Activated CD4-positive, alpha-beta memory T cell treated with anti-CD3 and anti-CD28 coated beads for 36 hours (primary cell): ENCODE data around the gene CARD9. TPM values are rescaled to one million over a fixed set of nuclear protein-coding genes. Genes with fewer than 3 reads are reported as not detected.

Source experiments
- CTCF ChIA-PET: fragments of 350-600 bp; sonication (Branson Sonifier 250); formaldehyde crosslinking; loops from one replicate; lab custom pipeline; 2021; ENCODE audit warnings: antibody characterized with exemption, inconsistent platforms; lab: Charles Lee
- POLR2A ChIA-PET: fragments of 350-600 bp; sonication (Branson Sonifier 250); formaldehyde crosslinking; loops from one replicate; lab custom pipeline; 2021; ENCODE audit warnings: antibody characterized with exemption; lab: Charles Lee
- DNase-seq: peaks from one replicate; pipeline ENCODE4 v3.0.0-alpha.2; 2020
- H3K27ac Mint-ChIP-seq: one replicate; pipeline ENCODE4 v1.8.0; 2021; ENCODE audit warnings: mixed read lengths
- H3K27me3 Mint-ChIP-seq: one replicate; pipeline ENCODE4 v1.8.0; 2021; ENCODE audit warnings: mixed read lengths
- H3K36me3 Mint-ChIP-seq: one replicate; pipeline ENCODE4 v1.8.0; 2021; ENCODE audit warnings: mixed read lengths
- H3K4me1 Mint-ChIP-seq: one replicate; pipeline ENCODE4 v1.8.0; 2021; ENCODE audit warnings: low read depth, mixed read lengths
- H3K4me3 Mint-ChIP-seq: one replicate; pipeline ENCODE4 v1.8.0; 2021; ENCODE audit warnings: mild to moderate bottlenecking, mixed read lengths
- H3K9me3 Mint-ChIP-seq: one replicate; pipeline ENCODE4 v1.8.0; 2021; ENCODE audit warnings: mixed read lengths
- intact Hi-C: fragments of 100-400 bp; cut with micrococcal nuclease; formaldehyde crosslinking; loops from one replicate; pipeline ENCODE4 v1.15.1; 2023
- total RNA-seq, 2 experiments: library from RNA; stranded (reverse); gene quantifications; one replicate each; pipeline ENCODE4 v1.2.3, GENCODE V29; 2021

The CARD9 gene
- total RNA-seq, 2 experiments from 2014 or later: 1.4 to 2.4 TPM

- H3K36me3 Mint-ChIP-seq: no peaks in the 10 kb centered on the region
- ChIA-PET POLR2A (no interaction called here), CTCF (no interaction called here)
- DNase-seq: no peak
- no peaks in the 10 kb centered on the region for H3K27me3 Mint-ChIP-seq
- H3K27ac Mint-ChIP-seq: no peak overlapping the region
- no peaks in the 10 kb centered on the region for H3K9me3 Mint-ChIP-seq
- H3K4me3 Mint-ChIP-seq: no peak overlapping the region
- intact Hi-C loops: no loop called here
- H3K4me1 Mint-ChIP-seq: peaks cover 4% of the 10 kb centered on the region
These were observed 40.0 kb downstream of the CARD9 start for GRCh38 chr9:136333486-136333885.

DNA sequence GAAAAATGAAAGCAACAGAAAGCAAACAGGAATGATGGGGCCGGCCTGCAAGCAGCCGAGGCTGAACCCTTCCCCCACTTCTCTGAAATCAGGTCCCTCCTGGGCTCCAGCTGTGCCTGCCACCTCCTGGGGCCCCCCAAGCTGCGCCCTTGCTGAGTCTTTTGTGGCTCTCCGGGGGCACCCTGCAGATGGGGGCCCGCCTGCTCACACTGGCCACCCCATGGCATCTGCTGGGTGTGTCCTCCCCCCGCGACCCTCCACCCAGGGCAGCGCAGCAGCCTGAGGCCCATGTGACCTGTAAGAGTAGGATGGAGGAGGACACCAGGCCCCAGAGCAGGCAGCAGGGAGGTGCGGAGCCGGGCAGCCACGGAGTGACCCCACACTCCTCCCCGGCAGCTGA lies 40.4 kb downstream of the CARD9 start:
- H3K4me1 Mint-ChIP-seq: peaks cover 4% of the 10 kb centered on the region
- no peak overlapping the region for H3K4me3 Mint-ChIP-seq
- H3K27ac Mint-ChIP-seq: no peak overlapping the region
- H3K9me3 Mint-ChIP-seq: no peaks in the 10 kb centered on the region
- intact Hi-C loops: no loop called here
- H3K36me3 Mint-ChIP-seq: no peaks in the 10 kb centered on the region
- DNase-seq: no peak
- POLR2A ChIA-PET: no interaction called here
- CTCF ChIA-PET: no interaction called here
- H3K27me3 Mint-ChIP-seq: no peaks in the 10 kb centered on the region

DNA sequence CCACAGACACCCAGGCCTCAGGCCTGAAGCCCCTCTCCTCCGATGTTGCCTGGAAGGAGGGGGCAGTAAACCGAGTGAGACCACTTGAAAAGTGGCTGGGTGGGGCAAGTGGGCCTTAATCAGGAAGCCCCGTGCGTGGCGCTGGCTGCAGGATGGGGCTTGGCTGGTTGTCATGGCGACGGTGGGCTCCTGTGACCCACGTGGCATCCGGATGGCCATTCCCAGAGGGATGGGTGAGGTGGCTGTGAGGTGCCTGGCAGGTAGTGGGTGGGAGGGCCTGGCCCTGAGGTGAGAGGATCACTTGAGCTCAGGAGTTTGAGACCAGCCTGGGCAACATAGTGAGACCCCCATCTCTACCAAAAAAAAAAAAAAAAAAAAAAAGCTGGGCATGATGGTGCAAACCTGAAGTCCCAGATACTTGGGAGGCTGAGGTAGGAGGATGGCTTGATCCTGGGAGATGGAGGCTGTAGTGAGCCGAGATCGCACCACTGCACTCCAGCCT lies 40.9 kb downstream of the CARD9 start:
- H3K4me1 Mint-ChIP-seq: peaks cover 4% of the 10 kb centered on the region
- DNase-seq: no peak
- no peaks in the 10 kb centered on the region for H3K36me3 Mint-ChIP-seq
- no peak overlapping the region for H3K4me3 Mint-ChIP-seq
- POLR2A ChIA-PET: no interaction called here
- H3K9me3 Mint-ChIP-seq: no peaks in the 10 kb centered on the region
- intact Hi-C loops: no loop called here
- CTCF ChIA-PET: interaction anchor here (0.6 kb wide), 1 partner anchor 763 kb away, joined by 3 read pairs; no protein-coding TSS in a partner anchor
- no peaks in the 10 kb centered on the region for H3K27me3 Mint-ChIP-seq
- H3K27ac Mint-ChIP-seq: no peak overlapping the region

DNA sequence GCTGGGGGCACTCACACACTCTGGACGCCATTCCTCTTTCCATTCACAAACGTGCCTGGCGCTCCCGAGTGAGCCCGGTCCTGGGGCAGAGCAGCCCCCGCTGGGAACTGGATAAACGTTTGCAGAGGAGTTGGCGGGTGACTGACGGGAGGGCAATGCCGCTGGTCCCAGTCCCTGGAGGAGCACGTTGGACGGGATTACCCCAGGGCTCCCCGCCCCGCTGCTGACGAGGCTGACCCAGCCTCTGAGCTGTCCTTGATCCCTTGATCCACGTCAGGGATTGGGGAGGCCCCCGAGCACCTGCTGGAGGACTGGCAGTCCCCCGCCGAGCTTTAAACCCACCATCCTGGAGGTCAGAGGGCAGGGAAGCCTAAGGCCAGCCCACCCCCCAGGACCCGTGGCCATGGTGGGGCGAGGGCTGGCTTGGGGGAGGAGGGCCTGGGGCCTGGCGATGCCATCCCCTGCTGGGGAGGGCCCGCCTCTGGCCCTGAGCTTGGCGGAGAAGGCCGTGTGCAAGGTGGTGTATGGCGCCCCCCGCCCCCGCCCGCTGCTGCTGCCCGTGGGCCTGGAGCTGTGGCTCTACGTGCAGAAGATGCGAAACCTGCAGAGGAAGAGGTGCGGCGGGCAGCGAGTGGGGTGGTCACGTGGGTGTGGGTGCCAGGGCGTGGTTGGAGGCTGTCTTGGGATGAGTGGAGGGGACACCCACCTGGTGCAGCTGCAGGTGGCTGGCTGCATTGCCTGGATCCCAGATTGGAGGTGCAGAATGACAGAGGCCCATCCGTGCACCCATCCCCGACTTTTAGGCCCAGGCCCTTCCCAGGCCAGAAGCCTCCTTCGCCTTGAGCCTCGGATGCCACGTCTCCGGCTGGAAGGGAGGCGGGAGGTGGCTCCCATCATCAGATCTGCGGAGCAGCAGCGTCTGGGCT lies 41.6 kb downstream of the CARD9 start:
- H3K36me3 Mint-ChIP-seq: no peaks in the 10 kb centered on the region
- no peak for DNase-seq
- POLR2A ChIA-PET: no interaction called here

DNA sequence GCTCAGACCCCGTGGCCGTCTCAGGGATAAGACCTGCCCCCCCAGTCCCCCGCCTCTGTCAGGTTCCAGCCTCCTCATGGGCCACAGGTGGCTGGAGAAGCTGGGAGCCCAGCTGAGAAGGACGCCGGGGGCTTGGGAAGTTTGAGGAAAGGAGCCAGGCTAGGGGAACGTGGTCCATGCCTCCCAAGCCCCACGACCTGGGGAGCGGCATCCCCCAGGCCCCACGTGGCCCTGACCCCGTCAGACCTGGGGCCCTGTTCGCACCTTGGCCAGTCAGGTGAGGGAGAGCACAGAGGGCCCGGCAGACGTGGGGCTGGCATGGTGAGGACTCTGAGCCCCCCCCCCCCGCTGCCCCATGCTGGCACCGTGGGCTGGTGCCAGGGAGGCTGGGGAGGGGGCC lies 42.4 kb downstream of the CARD9 start:
- H3K27ac Mint-ChIP-seq: no peak overlapping the region
- intact Hi-C loops: no loop called here
- H3K4me1 Mint-ChIP-seq: peaks cover 4% of the 10 kb centered on the region
- POLR2A ChIA-PET: no interaction called here
- no peak overlapping the region for H3K4me3 Mint-ChIP-seq
- no peak for DNase-seq
- no peaks in the 10 kb centered on the region for H3K9me3 Mint-ChIP-seq
- CTCF ChIA-PET: no interaction called here
- no peaks in the 10 kb centered on the region for H3K36me3 Mint-ChIP-seq
- H3K27me3 Mint-ChIP-seq: no peaks in the 10 kb centered on the region

More for the DNA sequence above, 41.6 kb downstream of the CARD9 start:
- CTCF ChIA-PET: interaction anchor here (0.6 kb wide), 1 partner anchor 764 kb away, joined by 3 read pairs; no protein-coding TSS in a partner anchor
- Mint-ChIP-seq H3K27me3 (no peaks in the 10 kb centered on the region), H3K4me1 (peaks cover 4% of the 10 kb centered on the region), H3K27ac (no peak overlapping the region), H3K9me3 (no peaks in the 10 kb centered on the region), H3K4me3 (no peak overlapping the region)
- intact Hi-C loops: no loop called here

DNA sequence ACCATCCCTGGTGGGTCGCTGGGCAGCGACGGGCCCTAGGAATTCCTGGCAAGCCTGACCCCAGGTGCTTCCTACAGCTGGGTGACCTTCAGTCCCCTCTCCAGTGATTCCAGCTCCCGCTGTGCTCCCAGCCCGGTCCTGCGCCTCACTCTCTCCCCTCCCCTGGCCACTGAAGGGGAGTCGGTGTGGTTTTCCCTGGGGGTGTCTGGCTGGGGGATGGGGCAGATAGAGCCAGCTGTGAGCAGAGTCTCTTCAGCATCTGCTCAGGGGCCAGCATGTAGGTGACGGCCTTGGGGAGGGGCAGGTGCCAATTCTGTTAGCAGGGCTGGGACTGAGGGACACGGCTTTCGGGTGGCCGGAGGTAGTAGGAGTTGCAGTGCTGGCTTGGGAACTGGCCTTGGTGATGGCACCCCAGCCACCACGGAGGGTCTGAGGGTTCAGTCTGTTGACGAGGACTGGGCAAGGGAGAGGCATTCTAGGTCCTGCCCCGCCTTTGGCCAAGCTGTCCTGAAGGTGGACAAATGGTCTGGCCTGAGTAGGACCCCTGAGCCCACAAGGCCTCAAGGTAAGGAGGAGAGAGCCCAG lies 43.0 kb downstream of the CARD9 start:
- intact Hi-C loops: no loop called here
- DNase-seq: no peak
- Mint-ChIP-seq H3K27me3 (no peaks in the 10 kb centered on the region), H3K4me3 (no peak overlapping the region), H3K27ac (no peak overlapping the region), H3K4me1 (peaks cover 4% of the 10 kb centered on the region), H3K9me3 (no peaks in the 10 kb centered on the region), H3K36me3 (no peaks in the 10 kb centered on the region)
- CTCF ChIA-PET: no interaction called here
- POLR2A ChIA-PET: no interaction called here

DNA sequence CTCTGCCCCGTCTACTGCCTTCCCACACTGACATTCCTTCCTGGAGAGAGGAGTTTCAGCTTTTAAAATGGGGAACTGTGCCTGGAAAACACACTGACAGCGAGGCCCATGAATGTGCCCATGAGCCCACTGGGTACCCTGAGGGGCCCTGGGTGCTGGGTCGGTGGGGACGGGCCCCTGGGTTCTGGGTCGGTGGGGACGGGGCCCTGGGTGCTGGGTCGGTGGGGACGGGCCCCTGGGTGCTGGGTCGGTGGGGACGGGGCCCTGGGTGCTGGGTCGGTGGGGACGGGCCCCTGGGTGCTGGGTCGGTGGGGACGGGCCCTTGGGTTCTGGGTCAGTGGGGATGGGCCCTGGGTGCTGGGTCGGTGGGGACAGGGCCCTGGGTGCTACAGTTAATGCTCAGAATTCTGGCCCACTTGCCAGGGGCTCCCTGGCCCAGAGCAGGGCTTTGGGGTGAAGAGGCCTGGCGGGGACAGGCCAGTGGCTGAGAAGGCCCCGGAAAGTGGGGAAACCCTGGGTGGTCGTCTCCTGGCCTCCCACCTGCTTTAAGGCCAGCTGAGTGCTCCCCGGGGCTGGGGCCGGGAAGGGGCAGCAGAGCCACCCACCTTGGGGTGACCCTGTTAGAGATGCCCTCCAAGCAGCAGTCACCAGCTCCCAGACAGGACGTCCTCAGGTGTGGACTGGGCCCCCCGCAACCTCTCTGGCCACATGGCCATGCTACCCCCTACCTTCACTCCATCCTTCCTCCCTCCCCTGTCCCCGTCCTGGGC lies 43.6 kb downstream of the CARD9 start:
- peaks cover 4% of the 10 kb centered on the region for H3K4me1 Mint-ChIP-seq
- no peak overlapping the region for H3K4me3 Mint-ChIP-seq
- H3K27ac Mint-ChIP-seq: no peak overlapping the region
- no peaks in the 10 kb centered on the region for H3K36me3 Mint-ChIP-seq
- intact Hi-C loops: no loop called here
- POLR2A ChIA-PET: no interaction called here
- H3K9me3 Mint-ChIP-seq: no peaks in the 10 kb centered on the region
- CTCF ChIA-PET: interaction anchor here (1.2 kb wide), 1 partner anchor 46 kb away, joined by 3 read pairs; no protein-coding TSS in a partner anchor
- no peak for DNase-seq
- no peaks in the 10 kb centered on the region for H3K27me3 Mint-ChIP-seq

GRCh38 chr9:136329211-136329627 lies 44.2 kb downstream of the CARD9 start:
- peaks cover 4% of the 10 kb centered on the region for H3K4me1 Mint-ChIP-seq
- H3K36me3 Mint-ChIP-seq: no peaks in the 10 kb centered on the region
- ChIA-PET POLR2A (no interaction called here), CTCF (interaction anchor here (1.2 kb wide), 1 partner anchor 46 kb away, joined by 3 read pairs; no protein-coding TSS in a partner anchor)
- no peaks in the 10 kb centered on the region for H3K27me3 Mint-ChIP-seq
- no peak overlapping the region for H3K27ac Mint-ChIP-seq
- intact Hi-C loops: no loop called here
- no peaks in the 10 kb centered on the region for H3K9me3 Mint-ChIP-seq
- no peak for DNase-seq
- H3K4me3 Mint-ChIP-seq: peak overlapping the region; percentile 35

DNA sequence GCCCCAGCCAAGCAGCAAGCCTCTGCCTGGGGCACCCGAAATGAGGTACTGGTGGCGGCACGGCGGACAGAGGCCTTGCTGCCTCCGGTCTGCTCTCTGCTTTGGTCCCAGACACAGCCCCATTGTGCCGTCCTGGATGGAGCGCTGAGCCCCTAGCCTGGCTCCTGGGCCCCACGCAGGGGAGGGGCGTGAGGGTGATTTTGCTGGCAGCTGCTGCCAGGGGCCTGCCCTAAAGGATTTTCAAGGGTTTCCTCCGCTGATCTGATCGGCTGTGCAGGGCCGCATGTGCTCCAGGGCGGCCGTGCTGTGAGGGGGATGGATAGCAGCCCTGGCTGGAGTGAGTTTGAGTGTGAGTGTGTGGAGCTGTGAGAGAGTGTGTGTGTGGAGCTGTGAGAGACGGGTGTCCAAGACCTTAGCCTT lies 44.8 kb downstream of the CARD9 start:
- Mint-ChIP-seq H3K27me3 (no peaks in the 10 kb centered on the region), H3K36me3 (no peaks in the 10 kb centered on the region), H3K4me1 (peaks cover 4% of the 10 kb centered on the region), H3K27ac (no peak overlapping the region), H3K9me3 (no peaks in the 10 kb centered on the region), H3K4me3 (peak overlapping the region; percentile 35)
- intact Hi-C loops: no loop called here
- ChIA-PET CTCF (interaction anchor here (1.2 kb wide), 1 partner anchor 45 kb away, joined by 3 read pairs; no protein-coding TSS in a partner anchor), POLR2A (no interaction called here)
- DNase-seq: no peak

GRCh38 chr9:136328011-136328621 lies 45.4 kb downstream of the CARD9 start:
- POLR2A ChIA-PET: interaction anchor here (1.5 kb wide), 1 partner anchor 35 kb away, joined by 4 read pairs; the partner anchor contains the start of gene DNLZ
- Mint-ChIP-seq H3K4me1 (peaks cover 4% of the 10 kb centered on the region), H3K27me3 (no peaks in the 10 kb centered on the region), H3K9me3 (no peaks in the 10 kb centered on the region), H3K27ac (no peak overlapping the region), H3K36me3 (no peaks in the 10 kb centered on the region), H3K4me3 (peak overlapping the region; percentile 35)
- CTCF ChIA-PET: interaction anchor here (1.2 to 1.4 kb wide), 2 partner anchors 44 to 46 kb away, joined by 3 to 4 read pairs; no protein-coding TSS in a partner anchor
- intact Hi-C loops: no loop called here
- no peak for DNase-seq

DNA sequence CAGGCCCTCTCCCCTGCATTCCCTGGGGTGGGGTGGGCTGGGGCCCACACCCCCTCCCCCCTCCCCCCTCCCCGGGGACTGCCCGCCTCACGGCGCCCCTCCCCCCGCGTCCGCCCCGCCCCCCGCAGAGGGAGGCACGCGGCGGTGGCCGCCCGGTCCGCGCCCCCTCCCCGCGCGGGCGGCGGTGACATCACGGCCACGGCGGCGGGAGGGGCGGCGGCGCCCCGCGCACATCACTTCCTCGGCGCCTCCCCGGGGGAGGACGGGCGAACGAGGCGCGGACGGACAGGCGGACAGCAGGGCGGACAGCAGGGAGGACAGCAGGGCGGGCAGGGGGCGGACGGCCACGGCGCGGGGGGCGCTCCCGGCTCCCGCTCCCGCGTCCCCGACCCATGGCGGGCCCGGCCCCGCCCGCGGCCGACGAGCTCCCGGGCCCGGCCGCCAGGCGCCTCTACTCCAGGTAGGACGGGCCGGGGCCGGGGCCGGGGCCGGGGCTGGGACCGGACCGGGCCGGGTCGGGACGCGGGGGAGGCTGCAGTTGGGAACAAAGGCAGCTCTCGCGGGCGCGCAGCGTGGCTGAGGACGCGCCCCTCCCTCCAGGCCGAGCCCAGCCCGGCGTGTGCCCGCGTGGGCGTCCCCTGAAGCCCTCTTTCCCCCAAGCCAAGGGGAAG lies 46.0 kb downstream of the CARD9 start, which contains the start of gene GPSM1:
Gene GPSM1, plus strand, starts transcription at position 236 of the 671 bp plus-strand sequence. Its CDS starts 157 bp downstream, at position 393.
- ChIA-PET POLR2A (interaction anchor here (1.5 kb wide), 1 partner anchor 36 kb away, joined by 4 read pairs; the partner anchor contains the start of gene DNLZ), CTCF (interaction anchor here (1.4 kb wide), 1 partner anchor 45 kb away, joined by 4 read pairs; no protein-coding TSS in a partner anchor)
- peak within 1 kb of the TSS; percentile 60 for H3K4me3 Mint-ChIP-seq
- H3K27me3 Mint-ChIP-seq: no peaks in the 10 kb centered on the region
- peak; percentile 49 for DNase-seq
- H3K4me1 Mint-ChIP-seq: peaks cover 4% of the 10 kb centered on the region
- intact Hi-C loops: no loop called here
- no peaks in the 10 kb centered on the region for H3K36me3 Mint-ChIP-seq
- no peaks in the 10 kb centered on the region for H3K9me3 Mint-ChIP-seq
- H3K27ac Mint-ChIP-seq: no peak within 1 kb of the TSS
